Lower lobe of right lung (tissue), 2 donors: Measurements from ENCODE around the gene MIPEP. TPM values are rescaled to one million over a fixed set of nuclear protein-coding genes. Genes with fewer than 3 reads are reported as not detected.
"Not testable (repeated sequence)": the region's sequence is repeated elsewhere in the genome, so short reads cannot be mapped to it uniquely, and the experiment has no call there.

Experiments
- ATAC-seq, 2 donors: fragments of 200-7000 bp; cut with Tn5 transposase; one replicate each; pipeline ENCODE4 v1.9.1; 2020 to 2022; ENCODE audit warnings: mild to moderate bottlenecking in 2 of 2, moderate library complexity in 2 of 2
- DNase-seq: peaks from one replicate; pipeline ENCODE4 v3.0.0-alpha.2; 2020
- H3K27ac ChIP-seq: fragments of 200-600 bp; one replicate; pipeline ENCODE4 v1.8.0; 2022
- H3K27me3 ChIP-seq: fragments of 200-600 bp; one replicate; pipeline ENCODE4 v1.8.0; 2022; ENCODE audit warnings: low read depth
- H3K36me3 ChIP-seq: fragments of 200-600 bp; one replicate; pipeline ENCODE4 v1.8.0; 2022; ENCODE audit warnings: mild to moderate bottlenecking
- H3K4me1 ChIP-seq: fragments of 200-600 bp; one replicate; pipeline ENCODE4 v1.8.0; 2022
- H3K4me3 ChIP-seq: fragments of 200-600 bp; one replicate; pipeline ENCODE4 v1.8.0; 2022; ENCODE audit warnings: mild to moderate bottlenecking
- H3K9me3 ChIP-seq: fragments of 200-600 bp; one replicate; pipeline ENCODE4 v1.8.0; 2022
- intact Hi-C: fragments of 100-400 bp; cut with DNase I; formaldehyde crosslinking; loops from one replicate; pipeline ENCODE4 v1.11.0; 2022
- total RNA-seq: library from RNA; stranded (reverse); fragmentation: NEBNext Ultra II Directional; extraction: Animal tissue kit (Norgen Biotek cat#: 25700); gene quantifications from one replicate; pipeline ENCODE4 v1.2.1, GENCODE V29; 2021
- TF ChIP-seq, protein P1 (sequence below): fragments of 200-600 bp; IDR thresholded peaks from one replicate; pipeline ENCODE4 v1.8.0; 2022; ENCODE audit warnings: antibody characterized with exemption, mild to moderate bottlenecking
- donor health status: DM: no; HTN: yes; CAD: no; lungs with severe emphysema.

The MIPEP gene
- total RNA-seq, 1 donor from 2014 or later = 18.4 TPM

DNA sequence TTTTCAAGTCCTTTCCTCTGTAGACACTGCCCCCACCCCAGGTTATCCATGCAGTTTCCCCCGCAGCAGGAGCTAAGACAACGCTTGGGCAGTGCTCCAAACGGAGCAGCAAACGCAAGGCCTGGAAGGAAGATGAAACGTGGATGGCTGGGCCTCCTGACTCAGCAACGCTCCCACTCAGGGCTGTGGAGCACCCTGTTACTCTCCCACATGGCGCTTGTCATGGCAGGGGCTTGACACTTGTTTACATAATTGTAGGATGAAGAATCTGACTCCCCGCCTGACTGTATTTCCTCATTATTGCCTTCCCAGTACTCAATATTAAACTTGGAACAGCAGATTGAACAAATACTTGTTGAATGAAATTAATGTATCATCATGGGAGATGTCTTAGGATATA is 8.9 kb upstream of the MIPEP start:
- intact Hi-C loops = no loop called here
- no peak for DNase-seq
- Histone ChIP-seq H3K27ac (no peak overlapping the region), H3K4me3 (no peak overlapping the region), H3K27me3 (peaks cover 10% of the 10 kb centered on the region), H3K9me3 (no peaks in the 10 kb centered on the region), H3K4me1 (peaks cover 9% of the 10 kb centered on the region), H3K36me3 (no peaks in the 10 kb centered on the region)
- peak in 1 of 2 donors; percentile 23 for ATAC-seq
- TF ChIP-seq, protein P1, sequence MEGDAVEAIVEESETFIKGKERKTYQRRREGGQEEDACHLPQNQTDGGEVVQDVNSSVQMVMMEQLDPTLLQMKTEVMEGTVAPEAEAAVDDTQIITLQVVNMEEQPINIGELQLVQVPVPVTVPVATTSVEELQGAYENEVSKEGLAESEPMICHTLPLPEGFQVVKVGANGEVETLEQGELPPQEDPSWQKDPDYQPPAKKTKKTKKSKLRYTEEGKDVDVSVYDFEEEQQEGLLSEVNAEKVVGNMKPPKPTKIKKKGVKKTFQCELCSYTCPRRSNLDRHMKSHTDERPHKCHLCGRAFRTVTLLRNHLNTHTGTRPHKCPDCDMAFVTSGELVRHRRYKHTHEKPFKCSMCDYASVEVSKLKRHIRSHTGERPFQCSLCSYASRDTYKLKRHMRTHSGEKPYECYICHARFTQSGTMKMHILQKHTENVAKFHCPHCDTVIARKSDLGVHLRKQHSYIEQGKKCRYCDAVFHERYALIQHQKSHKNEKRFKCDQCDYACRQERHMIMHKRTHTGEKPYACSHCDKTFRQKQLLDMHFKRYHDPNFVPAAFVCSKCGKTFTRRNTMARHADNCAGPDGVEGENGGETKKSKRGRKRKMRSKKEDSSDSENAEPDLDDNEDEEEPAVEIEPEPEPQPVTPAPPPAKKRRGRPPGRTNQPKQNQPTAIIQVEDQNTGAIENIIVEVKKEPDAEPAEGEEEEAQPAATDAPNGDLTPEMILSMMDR = no peak

DNA sequence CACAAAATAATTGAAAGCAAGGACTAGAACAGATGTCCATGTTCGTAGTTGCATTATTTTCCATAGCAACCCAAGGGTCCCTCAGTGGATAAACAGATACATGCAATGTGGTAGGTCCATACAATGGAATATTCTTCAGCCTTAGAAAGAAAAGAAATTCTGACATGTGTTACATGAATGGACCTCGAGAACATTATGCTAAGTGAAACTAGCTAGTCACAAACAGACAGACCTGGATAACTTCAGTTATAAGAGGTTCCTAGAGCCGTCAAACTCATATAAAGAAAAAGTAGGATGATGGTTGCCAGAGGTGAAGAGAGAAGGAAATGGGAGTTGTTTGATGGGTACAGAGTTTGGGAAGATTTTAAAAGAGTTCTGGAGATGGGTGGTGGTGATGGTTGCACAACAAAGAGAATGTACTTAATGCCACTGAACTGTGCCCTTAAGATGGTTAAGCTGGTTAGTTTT is 8.3 kb upstream of the MIPEP start, which contains the start of gene C1QTNF9B:
TSS of gene C1QTNF9B (minus strand) at position 51 of the 468 bp plus-strand sequence.
- H3K27ac ChIP-seq, intact Hi-C loops, H3K27me3 ChIP-seq, H3K4me3 ChIP-seq, H3K9me3 ChIP-seq, H3K36me3 ChIP-seq, H3K4me1 ChIP-seq, DNase-seq, ATAC-seq: not testable (repeated sequence)

DNA sequence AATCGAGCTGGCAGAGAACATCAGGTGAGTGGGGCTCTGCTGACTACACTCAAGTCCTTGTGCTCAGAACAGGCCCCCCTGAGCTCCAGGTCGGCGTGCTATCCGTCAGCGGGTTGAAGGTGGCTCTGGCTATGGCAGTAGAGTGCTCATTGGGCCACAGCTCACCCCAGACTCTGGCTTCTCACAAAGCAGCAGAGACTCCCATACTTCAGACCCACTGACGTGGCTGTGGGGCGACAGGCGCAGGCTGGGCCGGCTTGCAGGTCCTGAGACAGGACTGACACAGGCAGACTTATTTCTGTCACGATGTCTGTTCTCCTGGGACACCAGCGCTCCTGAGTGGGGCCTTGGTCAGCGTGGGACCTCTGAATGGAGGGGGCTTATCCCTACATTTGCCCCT is 5.5 kb upstream of the MIPEP start:
- H3K4me1 ChIP-seq, DNase-seq, H3K27ac ChIP-seq, H3K27me3 ChIP-seq, H3K4me3 ChIP-seq, H3K36me3 ChIP-seq, ATAC-seq, H3K9me3 ChIP-seq, intact Hi-C loops: not testable (repeated sequence)

DNA sequence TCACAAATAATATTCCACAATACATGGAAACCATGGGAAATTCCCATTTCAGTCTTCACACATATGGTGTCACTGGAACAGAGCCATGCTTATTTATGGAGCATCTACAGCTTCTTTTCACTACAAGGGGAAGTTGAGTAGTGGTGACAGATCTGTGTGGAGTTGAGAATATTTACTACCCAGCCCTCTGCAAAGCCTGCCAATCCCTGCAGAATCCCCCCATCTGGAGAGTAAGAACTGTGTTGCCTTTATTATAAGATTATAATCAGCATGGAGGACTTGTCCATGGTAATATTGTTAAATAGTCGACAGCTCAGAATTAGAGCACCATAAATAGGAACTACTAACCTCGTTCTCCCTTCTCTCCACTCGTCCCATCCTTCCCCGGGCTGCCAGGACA is 4.6 kb upstream of the MIPEP start:
- intact Hi-C loops, H3K4me1 ChIP-seq, H3K27me3 ChIP-seq, H3K27ac ChIP-seq, ATAC-seq, H3K36me3 ChIP-seq, H3K4me3 ChIP-seq, DNase-seq, H3K9me3 ChIP-seq: not testable (repeated sequence)

DNA sequence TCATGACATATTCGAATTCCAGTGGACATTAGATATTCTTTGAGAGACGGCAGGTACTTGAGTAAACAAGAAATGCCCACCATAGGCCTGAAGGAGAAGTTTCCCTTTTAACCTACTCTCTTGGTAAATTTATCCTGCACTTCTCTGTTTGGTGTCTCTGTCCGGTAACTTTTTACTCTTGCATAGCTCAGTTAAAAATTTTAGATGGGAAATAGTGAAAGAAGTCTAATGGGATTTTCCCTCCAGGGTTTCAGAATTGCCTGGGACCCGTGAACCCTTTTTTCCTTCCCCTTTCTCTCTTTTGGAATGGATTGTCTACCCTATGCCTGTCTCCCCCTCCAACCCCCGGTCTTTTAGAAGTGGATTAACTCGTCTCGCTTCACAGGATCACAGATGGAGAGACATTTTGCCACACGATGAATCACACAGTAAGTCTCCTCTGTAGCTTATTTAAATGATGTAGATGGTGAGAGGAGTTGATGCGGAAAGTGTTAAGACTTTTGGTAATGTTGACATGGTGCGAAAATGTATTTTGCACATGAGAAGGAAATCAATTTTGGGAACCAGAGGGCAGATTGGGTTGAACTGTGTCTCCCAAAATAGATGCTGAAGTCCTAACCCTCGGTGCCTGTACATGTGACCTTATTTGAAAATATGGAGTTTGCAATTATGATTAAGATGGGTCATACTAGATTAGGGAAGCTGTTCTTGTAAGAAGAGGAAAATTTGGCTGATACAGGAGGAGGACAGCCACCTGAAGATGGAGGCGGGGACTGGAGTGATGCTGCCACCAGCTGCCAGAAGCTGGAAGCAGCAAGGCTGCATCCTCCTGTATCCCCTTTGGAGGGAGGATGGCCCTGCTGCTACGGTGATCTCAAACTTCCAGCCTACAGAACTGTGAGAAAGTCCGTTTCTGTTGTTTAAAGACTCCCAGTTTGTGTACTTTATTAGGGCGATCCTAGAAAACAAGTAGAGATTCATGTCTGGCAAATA is 711 bp upstream of the MIPEP start:
- Histone ChIP-seq H3K4me3 (peak overlapping the region; percentile 72), H3K27me3 (no peaks in the 10 kb centered on the region), H3K36me3 (peaks cover 6% of the 10 kb centered on the region), H3K4me1 (peaks cover 14% of the 10 kb centered on the region), H3K9me3 (no peaks in the 10 kb centered on the region), H3K27ac (peak overlapping the region; percentile 87)
- DNase-seq = no peak
- intact Hi-C loops = no loop called here
- no peak for ATAC-seq
- TF ChIP-seq, protein P1 = no peak

DNA sequence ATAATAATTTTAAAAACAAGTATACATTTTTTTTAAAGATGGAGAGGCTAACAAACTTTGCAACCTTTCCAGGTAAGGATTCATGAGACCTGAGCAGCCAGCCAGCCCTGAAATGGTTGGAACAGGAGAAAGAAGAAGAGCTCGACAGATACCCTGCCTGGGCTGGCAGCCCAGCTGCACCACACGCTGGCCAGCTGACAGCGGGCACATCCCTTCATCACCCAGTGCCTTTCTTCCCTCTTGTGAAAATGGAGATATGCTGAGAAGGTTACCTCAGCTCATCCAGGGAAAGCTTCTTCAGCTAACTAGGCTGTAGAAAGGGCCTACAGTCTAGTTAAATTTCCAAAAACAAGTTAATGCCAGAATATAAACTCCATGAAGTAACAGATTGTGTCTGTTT is 4.8 kb downstream of the MIPEP start:
- DNase-seq, intact Hi-C loops: not testable (repeated sequence)

DNA sequence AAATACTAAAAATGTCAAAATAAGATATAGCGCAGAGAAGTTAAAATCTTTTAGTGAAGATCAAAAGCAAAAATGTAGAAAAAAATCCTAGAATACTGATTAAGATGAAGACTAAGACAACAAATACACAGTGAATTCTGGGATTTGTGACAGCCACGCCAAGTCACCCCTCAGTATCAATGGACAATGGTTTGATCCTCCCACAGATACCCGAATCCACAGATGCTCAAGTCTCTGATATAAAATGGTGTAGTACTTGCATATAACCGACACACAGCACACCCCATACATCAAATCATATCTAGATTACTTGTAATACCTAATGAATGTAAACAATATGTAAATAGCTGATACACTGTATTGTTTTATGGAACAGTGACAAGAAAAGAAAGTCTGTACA is 5.9 kb downstream of the MIPEP start:
- Histone ChIP-seq H3K27ac (no peak overlapping the region), H3K27me3 (no peaks in the 10 kb centered on the region), H3K4me1 (peaks cover 6% of the 10 kb centered on the region), H3K4me3 (no peak overlapping the region), H3K9me3 (no peaks in the 10 kb centered on the region), H3K36me3 (peaks cover 28% of the 10 kb centered on the region)
- intact Hi-C loops = no loop called here
- ATAC-seq = no peak
- no peak for DNase-seq
- TF ChIP-seq, protein P1 = no peak

More for the DNA sequence above, 4.8 kb downstream of the MIPEP start:
- not testable (repeated sequence) for H3K27ac ChIP-seq, H3K27me3 ChIP-seq, H3K9me3 ChIP-seq, H3K4me3 ChIP-seq, ATAC-seq
- H3K36me3 ChIP-seq = peaks cover 17% of the 10 kb centered on the region
- peaks cover 10% of the 10 kb centered on the region for H3K4me1 ChIP-seq

DNA sequence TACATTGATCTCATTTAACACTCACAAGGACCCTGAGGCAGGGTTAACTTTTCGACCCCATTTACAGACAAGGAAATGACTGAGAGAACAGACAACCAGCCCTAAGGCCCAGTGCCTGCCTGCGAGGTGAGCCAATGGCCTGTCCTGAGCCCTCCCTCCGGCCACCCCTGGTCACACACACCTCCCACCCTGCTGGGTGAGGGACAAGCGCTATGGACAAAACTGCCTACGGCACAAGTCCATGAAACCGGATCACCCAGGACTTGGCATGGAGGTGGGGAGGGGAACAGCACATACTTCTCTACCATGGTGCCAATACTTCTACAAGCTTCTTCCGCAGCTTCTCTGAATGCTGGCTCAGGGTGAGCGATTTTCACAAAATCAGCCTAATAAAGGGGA is 7.8 kb downstream of the MIPEP start:
- H3K27me3 ChIP-seq, H3K9me3 ChIP-seq, ATAC-seq, intact Hi-C loops, H3K4me1 ChIP-seq, H3K27ac ChIP-seq, DNase-seq, H3K4me3 ChIP-seq: not testable (repeated sequence)
- H3K36me3 ChIP-seq = peaks cover 29% of the 10 kb centered on the region

DNA sequence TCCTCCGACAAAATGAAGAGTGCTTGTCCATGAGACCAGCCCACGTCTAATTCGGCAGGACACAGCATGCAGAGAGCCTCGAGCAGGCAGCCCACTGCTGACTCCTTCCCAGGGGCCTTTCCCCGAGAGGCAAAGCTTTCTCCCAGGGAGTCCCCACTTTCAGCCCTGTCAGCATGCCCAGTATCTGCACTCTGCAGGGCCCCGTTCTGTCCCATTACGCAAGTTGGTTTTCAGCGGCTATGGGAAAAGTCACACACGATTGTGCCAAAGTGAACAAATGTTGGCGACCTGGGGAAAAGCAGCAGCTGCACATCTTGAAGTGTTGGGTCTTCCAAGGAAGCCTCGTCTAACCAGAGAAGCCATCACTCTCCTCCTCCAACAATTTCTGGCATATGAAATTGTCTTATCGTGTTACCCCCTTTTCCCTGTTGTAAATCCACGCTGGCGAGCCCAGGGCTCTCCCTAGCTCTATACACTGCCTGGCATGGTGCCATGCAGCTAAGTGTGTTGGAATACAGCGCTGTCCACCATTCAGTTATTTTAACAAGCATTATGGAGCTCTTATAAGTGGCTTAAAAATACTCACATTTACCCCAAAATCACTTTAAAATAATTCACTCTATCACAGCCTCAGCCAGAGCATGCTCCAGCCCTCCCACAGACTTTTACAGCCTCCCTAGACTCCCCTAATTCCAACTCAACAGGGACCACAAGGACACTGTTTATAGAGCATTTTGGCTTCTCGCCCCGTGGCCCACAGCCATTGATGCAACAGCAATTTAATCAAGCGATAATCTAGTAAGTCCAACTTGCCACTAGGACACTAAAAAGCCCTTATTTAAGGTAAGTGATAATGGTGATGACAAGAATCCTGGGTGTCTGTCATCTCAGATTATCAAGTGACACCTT is 8.5 kb downstream of the MIPEP start:
- intact Hi-C loops, H3K4me3 ChIP-seq, H3K4me1 ChIP-seq, DNase-seq, H3K27ac ChIP-seq, H3K27me3 ChIP-seq, H3K9me3 ChIP-seq: not testable (repeated sequence)
- peak in 1 of 2 donors; percentile 41 for ATAC-seq
- peaks cover 29% of the 10 kb centered on the region for H3K36me3 ChIP-seq
